K562 (cell line): ENCODE measurements around the gene HOXB7. TPM values are rescaled to one million over a fixed set of nuclear protein-coding genes. Genes with fewer than 3 reads are reported as not detected.

Experiments used
- AFF1 ChIP-seq, 2 experiments: fragments of 450-650 bp; IDR thresholded peaks; 2 replicates each; pipeline ENCODE4 v1.6.1; 2018; ENCODE audit warnings: mild to moderate bottlenecking in 2 of 2, low read depth in 1 of 2; ENCODE audit not compliant: partially characterized antibody in 2 of 2
- E2F6 ChIP-seq, 2 experiments: IDR thresholded peaks; 2 replicates each; pipeline ENCODE4 v1.6.1; 2011; ENCODE audit warnings: borderline replicate concordance in 1 of 2, control low read depth in 1 of 2, low read depth in 1 of 2, low read length in 1 of 2, mild to moderate bottlenecking in 1 of 2, mixed read lengths in 1 of 2, moderate library complexity in 1 of 2; ENCODE audit not compliant: insufficient read depth in 1 of 2, insufficient read length in 1 of 2, poor library complexity in 1 of 2, severe bottlenecking in 1 of 2; ENCODE audit errors: extremely low read depth in 1 of 2
- ELF1 ChIP-seq: fragments of 200-800 bp; sonication (Bioruptor generic); IDR thresholded peaks from 2 replicates; pipeline ENCODE4 v1.6.1; 2016; ENCODE audit warnings: missing genetic modification characterization, missing compliant biosample characterization
- KLF16 ChIP-seq: IDR thresholded peaks from 2 replicates; pipeline ENCODE4 v1.6.1; 2016; ENCODE audit warnings: antibody characterized with exemption
- LARP7 ChIP-seq: fragments of 450-650 bp; IDR thresholded peaks from 2 replicates; pipeline ENCODE4 v1.6.1; 2016
- LCOR ChIP-seq: sonication (generic); formaldehyde crosslinking; IDR thresholded peaks from 2 replicates; pipeline ENCODE4 v1.8.0; 2022; ENCODE audit warnings: mild to moderate bottlenecking, missing genetic modification reagents
- MAFF ChIP-seq: IDR thresholded peaks from 2 replicates; pipeline ENCODE4 v1.6.1; 2012; ENCODE audit warnings: low read length, improper control_type of control experiment
- MEIS2 ChIP-seq: fragments of 450-650 bp; IDR thresholded peaks from 2 replicates; pipeline ENCODE4 v1.6.1; 2014; ENCODE audit warnings: mild to moderate bottlenecking; ENCODE audit not compliant: partially characterized antibody
- MTA2 ChIP-seq: fragments of 450-650 bp; IDR thresholded peaks from 2 replicates; pipeline ENCODE4 v1.6.1; 2016; ENCODE audit warnings: low read depth
- NCOA6 ChIP-seq: fragments of 450-650 bp; IDR thresholded peaks from 2 replicates; pipeline ENCODE4 v1.6.1; 2017; ENCODE audit warnings: mild to moderate bottlenecking
- NONO ChIP-seq, 2 experiments: fragments of 200-400 bp in 1 of 2; fragments of 450-650 bp in 1 of 2; formaldehyde crosslinking in 1 of 2; IDR thresholded peaks; 2 replicates each; pipeline ENCODE4 v1.6.1; 2017; ENCODE audit warnings: low read depth in 2 of 2, mild to moderate bottlenecking in 2 of 2, moderate library complexity in 2 of 2, low read length in 1 of 2
- POU5F1 ChIP-seq: fragments of 150-350 bp; IDR thresholded peaks from 2 replicates; pipeline ENCODE4 v1.6.1; 2014; ENCODE audit warnings: borderline replicate concordance, low read length, low read depth, mild to moderate bottlenecking; ENCODE audit not compliant: partially characterized antibody
- RAD21 ChIP-seq, 2 experiments: fragments of 250-450 bp in 1 of 2; fragments of 450-650 bp in 1 of 2; sonication (Bioruptor Pico) in 1 of 2; formaldehyde crosslinking in 1 of 2; IDR thresholded peaks in 1 of 2; conservative IDR thresholded peaks in 1 of 2; 2 replicates each; pipeline versions ENCODE4 v1.4.0 to v1.8.0; 2020 to 2022; ENCODE audit warnings: mild to moderate bottlenecking in 2 of 2, moderate library complexity in 1 of 2
- RFX1 ChIP-seq: fragments of 450-650 bp; IDR thresholded peaks from 2 replicates; pipeline ENCODE4 v1.6.1; 2016; ENCODE audit warnings: mild to moderate bottlenecking, moderate library complexity
- ZEB2 ChIP-seq: fragments of 450-650 bp; IDR thresholded peaks from 2 replicates; pipeline ENCODE4 v1.6.1; 2016
- ZKSCAN1 ChIP-seq: fragments of 150-350 bp; IDR thresholded peaks from 2 replicates; pipeline ENCODE4 v1.6.1; 2016; ENCODE audit warnings: low read depth, low read length
- ZNF316 ChIP-seq: fragments of 450-650 bp; IDR thresholded peaks from 2 replicates; pipeline ENCODE4 v1.6.1; 2016
- ZNF766 ChIP-seq: fragments of 200-800 bp; sonication (Bioruptor generic); conservative IDR thresholded peaks from 2 replicates; pipeline ENCODE4 v1.6.1; 2016; ENCODE audit warnings: missing genetic modification characterization, missing compliant biosample characterization
- polyA plus RNA-seq, 8 experiments: library from polyadenylated mRNA; depleted of rRNA in 4 of 8; stranded (reverse) in 5 of 8; unstranded in 3 of 8; fragments of >200 nt; fragmentation: Nextera tagmentation in 2 of 8; fragmentation: Illumina TruSeq in 1 of 8; extraction: Ambion mirVana in 2 of 8; extraction: Trizol in 1 of 8; gene quantifications; 2 replicates each; pipeline versions ENCODE4 v1.2.1 to v1.2.3, GENCODE V29; 2011 to 2014; ENCODE audit warnings: inconsistent platforms in 1 of 8, missing spikeins in 1 of 8
- total RNA-seq, 7 experiments: library from RNA; depleted of rRNA in 6 of 7; stranded (reverse); fragments of >200 nt in 6 of 7; fragmentation: Illumina TruSeq in 2 of 7; extraction: Trizol in 2 of 7; gene quantifications; 2 replicates each; pipeline versions ENCODE4 v1.2.1 to v1.2.3, GENCODE V29; 2011 to 2021; ENCODE audit warnings: low replicate concordance in 1 of 7
- TF ChIP-seq, protein P1 (sequence below): fragments of 450-650 bp; IDR thresholded peaks from 2 replicates; pipeline ENCODE4 v1.7.0; 2016; ENCODE audit warnings: borderline replicate concordance
- TF ChIP-seq, protein P2 (sequence below): sonication (generic); formaldehyde crosslinking; IDR thresholded peaks from 2 replicates; pipeline ENCODE4 v1.5.0; 2020; ENCODE audit warnings: missing genetic modification reagents

Gene HOXB7
- total and polyA plus RNA-seq, 9 of the 15 experiments (the other 6 are each of a cell fraction or from before 2014, with no cell fraction given) = 5.5 to 16.7 (median 8.3) TPM

DNA sequence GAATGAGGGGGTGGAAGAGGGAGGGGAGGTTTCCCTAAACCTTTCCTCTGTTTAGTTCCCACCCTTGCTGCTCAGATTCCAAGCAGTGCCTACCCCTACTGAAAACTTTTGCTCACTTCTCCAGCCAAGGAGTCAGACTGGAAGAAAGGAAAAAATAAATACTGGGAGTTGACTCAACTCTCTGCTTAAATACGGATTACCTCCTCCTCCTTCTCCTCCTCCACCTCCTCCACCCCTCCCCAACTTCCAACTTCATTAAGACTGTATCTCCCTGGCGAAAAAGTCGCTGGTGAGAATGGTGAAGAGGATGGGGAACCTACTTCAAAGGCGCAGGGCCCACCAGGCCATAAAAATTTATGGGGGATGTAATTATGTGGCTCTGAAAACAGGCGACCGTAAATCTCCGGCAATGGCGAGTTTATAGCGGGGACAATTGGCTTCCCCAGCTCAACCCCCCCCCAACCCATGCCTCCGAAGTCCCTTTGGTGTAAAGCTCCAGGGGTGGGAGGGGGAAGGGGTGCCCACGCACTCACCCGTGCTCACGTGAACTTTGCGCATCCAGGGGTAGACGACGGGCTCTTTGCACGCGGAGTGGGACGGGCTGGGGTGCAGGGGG, 33.4 kb downstream of the HOXB7 start (continued):
- no peak for TF ChIP-seq LCOR (CRISPR knock-in tag)
- no peak for TF ChIP-seq ZEB2
- no peak for TF ChIP-seq POU5F1
- TF ChIP-seq NCOA6 = no peak
- TF ChIP-seq MTA2 = no peak
- TF ChIP-seq ZNF316 = no peak
- TF ChIP-seq AFF1 (IDR thresholded peaks at IDR 0.05; ENCODE audit: low read depth in 1 of 2, partially characterized antibody in 2 of 2) = peak in 1 of 2 experiments; percentile 22
- no peak for TF ChIP-seq MEIS2
- TF ChIP-seq RAD21 (CRISPR knock-in tag; conservative IDR thresholded peaks at IDR 0.05 in 1 of 2, IDR thresholded peaks at IDR 0.05 in 1 of 2) = no peak
- no peak for TF ChIP-seq ZNF766 (CRISPR knock-in tag)
- TF ChIP-seq MAFF = no peak
- no peak for TF ChIP-seq E2F6 (IDR thresholded peaks at IDR 0.05; ENCODE audit: borderline replicate concordance in 1 of 2, extremely low read depth in 1 of 2, insufficient read depth in 1 of 2, insufficient read length in 1 of 2, low read depth in 1 of 2, low read length in 1 of 2, poor library complexity in 1 of 2, severe bottlenecking in 1 of 2)
- TF ChIP-seq ZKSCAN1 = no peak
- TF ChIP-seq, protein P1, sequence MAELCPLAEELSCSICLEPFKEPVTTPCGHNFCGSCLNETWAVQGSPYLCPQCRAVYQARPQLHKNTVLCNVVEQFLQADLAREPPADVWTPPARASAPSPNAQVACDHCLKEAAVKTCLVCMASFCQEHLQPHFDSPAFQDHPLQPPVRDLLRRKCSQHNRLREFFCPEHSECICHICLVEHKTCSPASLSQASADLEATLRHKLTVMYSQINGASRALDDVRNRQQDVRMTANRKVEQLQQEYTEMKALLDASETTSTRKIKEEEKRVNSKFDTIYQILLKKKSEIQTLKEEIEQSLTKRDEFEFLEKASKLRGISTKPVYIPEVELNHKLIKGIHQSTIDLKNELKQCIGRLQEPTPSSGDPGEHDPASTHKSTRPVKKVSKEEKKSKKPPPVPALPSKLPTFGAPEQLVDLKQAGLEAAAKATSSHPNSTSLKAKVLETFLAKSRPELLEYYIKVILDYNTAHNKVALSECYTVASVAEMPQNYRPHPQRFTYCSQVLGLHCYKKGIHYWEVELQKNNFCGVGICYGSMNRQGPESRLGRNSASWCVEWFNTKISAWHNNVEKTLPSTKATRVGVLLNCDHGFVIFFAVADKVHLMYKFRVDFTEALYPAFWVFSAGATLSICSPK = no peak
- no peak for TF ChIP-seq RFX1
- no peak for TF ChIP-seq LARP7
- TF ChIP-seq ELF1 (tag) = no peak
- TF ChIP-seq NONO (IDR thresholded peaks at IDR 0.05; ENCODE audit: low read depth in 2 of 2, low read length in 1 of 2) = no peak
- no peak for TF ChIP-seq KLF16
- TF ChIP-seq, protein P2, sequence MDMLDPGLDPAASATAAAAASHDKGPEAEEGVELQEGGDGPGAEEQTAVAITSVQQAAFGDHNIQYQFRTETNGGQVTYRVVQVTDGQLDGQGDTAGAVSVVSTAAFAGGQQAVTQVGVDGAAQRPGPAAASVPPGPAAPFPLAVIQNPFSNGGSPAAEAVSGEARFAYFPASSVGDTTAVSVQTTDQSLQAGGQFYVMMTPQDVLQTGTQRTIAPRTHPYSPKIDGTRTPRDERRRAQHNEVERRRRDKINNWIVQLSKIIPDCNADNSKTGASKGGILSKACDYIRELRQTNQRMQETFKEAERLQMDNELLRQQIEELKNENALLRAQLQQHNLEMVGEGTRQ (CRISPR knock-in tag) = 0 out of 2 replicates have a peak, but pooled peaks have one; percentile 18
